ENCODE data around the gene BHLHA15.

Gene BHLHA15

GRCh38 chr7:98194672-98195457, 16.4 kb upstream of the BHLHA15 start:
- no peak for TF ChIP-seq SIN3A (IDR thresholded peaks at IDR 0.05; ENCODE audit: borderline replicate concordance, insufficient read depth, low read length)
- TF ChIP-seq, protein P1, sequence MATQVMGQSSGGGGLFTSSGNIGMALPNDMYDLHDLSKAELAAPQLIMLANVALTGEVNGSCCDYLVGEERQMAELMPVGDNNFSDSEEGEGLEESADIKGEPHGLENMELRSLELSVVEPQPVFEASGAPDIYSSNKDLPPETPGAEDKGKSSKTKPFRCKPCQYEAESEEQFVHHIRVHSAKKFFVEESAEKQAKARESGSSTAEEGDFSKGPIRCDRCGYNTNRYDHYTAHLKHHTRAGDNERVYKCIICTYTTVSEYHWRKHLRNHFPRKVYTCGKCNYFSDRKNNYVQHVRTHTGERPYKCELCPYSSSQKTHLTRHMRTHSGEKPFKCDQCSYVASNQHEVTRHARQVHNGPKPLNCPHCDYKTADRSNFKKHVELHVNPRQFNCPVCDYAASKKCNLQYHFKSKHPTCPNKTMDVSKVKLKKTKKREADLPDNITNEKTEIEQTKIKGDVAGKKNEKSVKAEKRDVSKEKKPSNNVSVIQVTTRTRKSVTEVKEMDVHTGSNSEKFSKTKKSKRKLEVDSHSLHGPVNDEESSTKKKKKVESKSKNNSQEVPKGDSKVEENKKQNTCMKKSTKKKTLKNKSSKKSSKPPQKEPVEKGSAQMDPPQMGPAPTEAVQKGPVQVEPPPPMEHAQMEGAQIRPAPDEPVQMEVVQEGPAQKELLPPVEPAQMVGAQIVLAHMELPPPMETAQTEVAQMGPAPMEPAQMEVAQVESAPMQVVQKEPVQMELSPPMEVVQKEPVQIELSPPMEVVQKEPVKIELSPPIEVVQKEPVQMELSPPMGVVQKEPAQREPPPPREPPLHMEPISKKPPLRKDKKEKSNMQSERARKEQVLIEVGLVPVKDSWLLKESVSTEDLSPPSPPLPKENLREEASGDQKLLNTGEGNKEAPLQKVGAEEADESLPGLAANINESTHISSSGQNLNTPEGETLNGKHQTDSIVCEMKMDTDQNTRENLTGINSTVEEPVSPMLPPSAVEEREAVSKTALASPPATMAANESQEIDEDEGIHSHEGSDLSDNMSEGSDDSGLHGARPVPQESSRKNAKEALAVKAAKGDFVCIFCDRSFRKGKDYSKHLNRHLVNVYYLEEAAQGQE (IDR thresholded peaks at IDR 0.05; ENCODE audit: insufficient read depth in 1 of 2, low read depth in 2 of 2, low read length in 2 of 2), result no peak
- TF ChIP-seq TAF1 (IDR thresholded peaks at IDR 0.05; ENCODE audit: borderline replicate concordance, insufficient read depth, low read length), result no peak
- no peak for TF ChIP-seq POLR2AphosphoS5 (IDR thresholded peaks at IDR 0.05; ENCODE audit: low read depth, low read length)
- no peak for TF ChIP-seq FOXP2 (optimal IDR thresholded peaks at IDR 0.05; ENCODE audit: borderline replicate concordance, extremely low read depth, extremely low read length, insufficient read depth)

GRCh38 chr7:98196706-98197605, 14.3 kb upstream of the BHLHA15 start:
- TF ChIP-seq, protein P1 (IDR thresholded peaks at IDR 0.05; ENCODE audit: insufficient read depth in 1 of 2, low read depth in 2 of 2, low read length in 2 of 2), result no peak
- no peak for TF ChIP-seq FOXP2 (optimal IDR thresholded peaks at IDR 0.05; ENCODE audit: borderline replicate concordance, extremely low read depth, extremely low read length, insufficient read depth)
- TF ChIP-seq TAF1 (IDR thresholded peaks at IDR 0.05; ENCODE audit: borderline replicate concordance, insufficient read depth, low read length), result no peak
- no peak for TF ChIP-seq POLR2AphosphoS5 (IDR thresholded peaks at IDR 0.05; ENCODE audit: low read depth, low read length)
- no peak for TF ChIP-seq SIN3A (IDR thresholded peaks at IDR 0.05; ENCODE audit: borderline replicate concordance, insufficient read depth, low read length)

- TF ChIP-seq, protein P1 (IDR thresholded peaks at IDR 0.05; ENCODE audit: insufficient read depth in 1 of 2, low read depth in 2 of 2, low read length in 2 of 2), result no peak
- no peak for TF ChIP-seq FOXP2 (optimal IDR thresholded peaks at IDR 0.05; ENCODE audit: borderline replicate concordance, extremely low read depth, extremely low read length, insufficient read depth)
- no peak for TF ChIP-seq POLR2AphosphoS5 (IDR thresholded peaks at IDR 0.05; ENCODE audit: low read depth, low read length)
- no peak for TF ChIP-seq SIN3A (IDR thresholded peaks at IDR 0.05; ENCODE audit: borderline replicate concordance, insufficient read depth, low read length)
- no peak for TF ChIP-seq TAF1 (IDR thresholded peaks at IDR 0.05; ENCODE audit: borderline replicate concordance, insufficient read depth, low read length)
These were observed 12.1 kb upstream of the BHLHA15 start for GRCh38 chr7:98199131-98199530.

GRCh38 chr7:98200364-98200763, 10.9 kb upstream of the BHLHA15 start:
- TF ChIP-seq FOXP2 (optimal IDR thresholded peaks at IDR 0.05; ENCODE audit: borderline replicate concordance, extremely low read depth, extremely low read length, insufficient read depth) (no peak), SIN3A (IDR thresholded peaks at IDR 0.05; ENCODE audit: borderline replicate concordance, insufficient read depth, low read length) (no peak), POLR2AphosphoS5 (IDR thresholded peaks at IDR 0.05; ENCODE audit: low read depth, low read length) (no peak), TAF1 (IDR thresholded peaks at IDR 0.05; ENCODE audit: borderline replicate concordance, insufficient read depth, low read length) (no peak)
- TF ChIP-seq, protein P1 (IDR thresholded peaks at IDR 0.05; ENCODE audit: insufficient read depth in 1 of 2, low read depth in 2 of 2, low read length in 2 of 2), result no peak
